ENCODE results near the gene SLC25A45.
"Not testable (repeated sequence)": the region's sequence is repeated elsewhere in the genome, so short reads cannot be mapped to it uniquely, and the experiment has no call there.

The SLC25A45 gene

GRCh38 chr11:65416841-65417701 is 34.6 kb upstream of the SLC25A45 start:
- TF ChIP-seq, protein P1, sequence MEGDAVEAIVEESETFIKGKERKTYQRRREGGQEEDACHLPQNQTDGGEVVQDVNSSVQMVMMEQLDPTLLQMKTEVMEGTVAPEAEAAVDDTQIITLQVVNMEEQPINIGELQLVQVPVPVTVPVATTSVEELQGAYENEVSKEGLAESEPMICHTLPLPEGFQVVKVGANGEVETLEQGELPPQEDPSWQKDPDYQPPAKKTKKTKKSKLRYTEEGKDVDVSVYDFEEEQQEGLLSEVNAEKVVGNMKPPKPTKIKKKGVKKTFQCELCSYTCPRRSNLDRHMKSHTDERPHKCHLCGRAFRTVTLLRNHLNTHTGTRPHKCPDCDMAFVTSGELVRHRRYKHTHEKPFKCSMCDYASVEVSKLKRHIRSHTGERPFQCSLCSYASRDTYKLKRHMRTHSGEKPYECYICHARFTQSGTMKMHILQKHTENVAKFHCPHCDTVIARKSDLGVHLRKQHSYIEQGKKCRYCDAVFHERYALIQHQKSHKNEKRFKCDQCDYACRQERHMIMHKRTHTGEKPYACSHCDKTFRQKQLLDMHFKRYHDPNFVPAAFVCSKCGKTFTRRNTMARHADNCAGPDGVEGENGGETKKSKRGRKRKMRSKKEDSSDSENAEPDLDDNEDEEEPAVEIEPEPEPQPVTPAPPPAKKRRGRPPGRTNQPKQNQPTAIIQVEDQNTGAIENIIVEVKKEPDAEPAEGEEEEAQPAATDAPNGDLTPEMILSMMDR (IDR thresholded peaks at IDR 0.05; ENCODE audit: low read depth, low read length) = no peak
- no peak for DNase-seq (ENCODE audit: low read depth, low spot score)
- in situ Hi-C loops (cut with HindIII; ENCODE audit: low sequenced_read_pairs) = no loop called here
- no peak overlapping the region for H3K4me3 ChIP-seq (ENCODE audit: low read depth, low read length)

DNA sequence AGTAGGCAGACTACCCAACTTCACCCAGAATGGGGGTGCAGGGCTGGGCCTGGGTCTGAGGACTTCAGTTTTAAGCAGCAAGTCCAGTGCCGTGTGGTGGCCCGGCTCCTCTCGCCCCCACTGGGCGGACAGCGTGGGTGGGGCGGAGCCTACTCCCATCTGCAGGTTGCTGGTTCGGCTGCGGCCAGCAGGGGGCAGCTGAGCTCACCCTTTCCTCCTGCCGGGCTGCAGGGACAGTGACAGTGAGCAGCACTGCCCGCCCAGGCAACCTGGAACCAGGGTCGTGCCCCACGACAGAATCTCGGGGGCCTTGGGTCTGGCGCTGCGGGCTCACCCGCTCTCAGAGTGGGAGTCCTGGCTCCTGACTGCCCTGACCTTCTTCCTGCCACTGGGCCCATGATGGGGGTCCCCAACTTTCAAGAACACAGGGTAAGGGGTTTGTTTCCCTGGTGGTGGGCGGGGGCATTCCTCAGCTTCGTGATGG is 33.9 kb upstream of the SLC25A45 start:
- TF ChIP-seq, protein P1 (IDR thresholded peaks at IDR 0.05; ENCODE audit: low read depth, low read length) = peak; percentile 96
- peak overlapping the region; percentile 20 for H3K4me3 ChIP-seq (ENCODE audit: low read depth, low read length)
- in situ Hi-C loops (cut with HindIII; ENCODE audit: low sequenced_read_pairs) = no loop called here
- peak; percentile 72 for DNase-seq (ENCODE audit: low read depth, low spot score)

DNA sequence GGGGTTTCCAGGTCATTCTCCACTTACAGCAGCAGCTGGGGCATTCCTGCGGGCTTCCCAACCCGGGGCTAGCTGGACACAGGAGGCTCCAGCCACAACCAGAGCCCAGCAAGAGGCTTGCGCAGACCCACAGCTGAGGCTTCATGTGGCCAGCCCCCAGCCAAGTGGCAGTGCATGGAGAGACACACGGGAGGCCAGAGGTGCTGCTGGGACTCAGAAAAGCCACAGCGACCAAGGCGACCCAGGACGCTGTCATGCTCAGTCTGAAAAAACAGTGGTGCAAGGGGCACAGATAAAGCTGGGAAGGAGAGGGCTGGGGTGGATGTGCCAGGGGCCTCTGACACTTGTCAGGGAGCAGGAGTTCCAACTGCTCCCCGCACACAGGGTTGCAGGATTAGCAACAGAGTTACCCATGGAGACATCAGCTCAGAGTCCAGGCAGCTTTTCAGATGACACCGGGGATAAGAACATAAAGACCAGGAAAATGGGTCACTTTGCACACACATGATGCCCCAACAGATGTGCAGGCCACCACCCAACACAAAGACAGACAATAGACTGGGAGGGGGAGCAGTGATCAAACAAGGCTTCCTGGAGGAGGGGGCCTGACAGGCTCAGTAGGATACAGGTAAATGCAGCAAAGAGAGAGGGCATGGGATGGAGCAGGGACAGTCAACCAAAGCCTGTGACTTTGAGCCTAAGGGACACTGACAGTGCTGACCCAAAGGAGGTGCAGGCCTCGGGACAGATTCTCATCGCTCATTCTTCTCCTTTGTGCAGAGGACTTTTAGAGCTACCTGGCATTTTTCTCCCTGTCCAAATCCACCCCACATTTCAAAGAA is 33.3 kb upstream of the SLC25A45 start:
- peak overlapping the region; percentile 20 for H3K4me3 ChIP-seq (ENCODE audit: low read depth, low read length)
- in situ Hi-C loops (cut with HindIII; ENCODE audit: low sequenced_read_pairs) = no loop called here
- TF ChIP-seq, protein P1 (IDR thresholded peaks at IDR 0.05; ENCODE audit: low read depth, low read length) = no peak
- no peak for DNase-seq (ENCODE audit: low read depth, low spot score)

GRCh38 chr11:65414776-65415498 is 32.5 kb upstream of the SLC25A45 start:
- TF ChIP-seq, protein P1 (IDR thresholded peaks at IDR 0.05; ENCODE audit: low read depth, low read length) = no peak
- in situ Hi-C loops (cut with HindIII; ENCODE audit: low sequenced_read_pairs) = no loop called here
- no peak for DNase-seq (ENCODE audit: low read depth, low spot score)
- H3K4me3 ChIP-seq (ENCODE audit: low read depth, low read length) = no peak overlapping the region

DNA sequence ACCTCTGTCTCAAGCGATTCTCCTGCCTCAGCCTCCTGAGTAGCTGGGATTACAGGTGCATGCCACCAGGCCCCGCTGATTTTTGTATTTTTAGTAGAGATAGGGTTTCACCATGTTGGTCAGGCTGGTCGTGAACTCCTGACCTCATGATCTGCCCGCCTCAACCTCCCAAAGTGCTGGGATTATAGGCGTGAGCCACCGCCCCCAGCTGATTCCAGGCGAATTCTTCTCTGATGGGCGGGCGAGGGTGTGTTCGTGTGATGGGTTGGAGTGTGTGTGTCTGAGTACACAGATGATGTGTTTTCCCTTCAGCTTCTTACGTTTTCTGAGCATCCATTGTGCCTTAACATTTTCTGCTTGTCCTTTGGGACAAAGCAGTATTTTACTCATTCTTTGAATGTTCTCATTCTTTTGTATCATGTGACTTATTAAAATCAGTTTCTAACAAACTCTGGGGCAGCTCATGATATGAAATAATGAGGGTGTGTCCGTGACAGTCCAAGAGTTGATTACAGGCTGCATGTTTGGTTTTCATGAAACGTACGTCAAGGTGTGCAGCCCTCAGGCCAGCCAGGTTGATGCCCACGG is 30.7 kb upstream of the SLC25A45 start:
- DNase-seq (ENCODE audit: low read depth, low spot score); H3K4me3 ChIP-seq (ENCODE audit: low read depth, low read length); in situ Hi-C loops (cut with HindIII; ENCODE audit: low sequenced_read_pairs): not testable (repeated sequence)

GRCh38 chr11:65412271-65413076 is 30.0 kb upstream of the SLC25A45 start:
- in situ Hi-C loops (cut with HindIII; ENCODE audit: low sequenced_read_pairs) = no loop called here
- no peak for DNase-seq (ENCODE audit: low read depth, low spot score)
- TF ChIP-seq, protein P1 (IDR thresholded peaks at IDR 0.05; ENCODE audit: low read depth, low read length) = no peak
- H3K4me3 ChIP-seq (ENCODE audit: low read depth, low read length) = no peak overlapping the region

All from astrocyte of the spinal cord (primary cell).